HEK293T (cell line): ENCODE results near the gene TMSB4X.

Experiments
- CTCF ChIA-PET: fragments of 350-600 bp; formaldehyde crosslinking; extraction: SDS; loops from one replicate; lab custom pipeline; 2021; ENCODE audit warnings: antibody characterized with exemption, inconsistent platforms; lab: Yijun Ruan, JAX
- POLR2A ChIA-PET: fragments of 350-600 bp; formaldehyde crosslinking; extraction: SDS; loops from one replicate; lab custom pipeline; 2020; ENCODE audit warnings: antibody characterized with exemption, inconsistent platforms; lab: Yijun Ruan, JAX
- DNase-seq: peaks from one replicate; pipeline ENCODE4 v3.0.0; 2012; ENCODE audit warnings: mixed read lengths; ENCODE audit errors: extremely low spot score
- ARNT ChIP-seq: fragments of 450-650 bp; IDR thresholded peaks from 2 replicates; pipeline ENCODE4 v1.6.1; 2017; ENCODE audit warnings: mild to moderate bottlenecking
- BHLHE40 ChIP-seq: fragments of 450-650 bp; IDR thresholded peaks from 2 replicates; pipeline ENCODE4 v1.6.1; 2016; ENCODE audit warnings: mild to moderate bottlenecking, moderate library complexity, borderline replicate concordance
- CTBP1 ChIP-seq: fragments of 450-650 bp; IDR thresholded peaks from 2 replicates; pipeline ENCODE4 v1.6.1; 2016; ENCODE audit warnings: borderline replicate concordance
- ELF4 ChIP-seq: fragments of 450-650 bp; IDR thresholded peaks from 2 replicates; pipeline ENCODE4 v1.6.1; 2017; ENCODE audit warnings: antibody characterized with exemption
- FOXA1 ChIP-seq: fragments of 450-650 bp; IDR thresholded peaks from 2 replicates; pipeline ENCODE4 v1.6.1; 2016; ENCODE audit warnings: mild to moderate bottlenecking
- FOXK2 ChIP-seq: fragments of 450-650 bp; IDR thresholded peaks from 2 replicates; pipeline ENCODE4 v1.6.1; 2016; ENCODE audit warnings: mild to moderate bottlenecking
- FOXM1 ChIP-seq: fragments of 450-650 bp; IDR thresholded peaks from 2 replicates; pipeline ENCODE4 v1.6.1; 2017; ENCODE audit warnings: mild to moderate bottlenecking, borderline replicate concordance
- HDGF ChIP-seq: fragments of 450-650 bp; IDR thresholded peaks from 2 replicates; pipeline ENCODE4 v1.6.1; 2017; ENCODE audit warnings: antibody characterized with exemption, borderline replicate concordance
- L3MBTL2 ChIP-seq: fragments of 450-650 bp; conservative IDR thresholded peaks from 2 replicates; pipeline ENCODE4 v1.6.1; 2016; ENCODE audit warnings: mild to moderate bottlenecking
- LEF1 ChIP-seq: fragments of 450-650 bp; IDR thresholded peaks from 2 replicates; pipeline ENCODE4 v1.6.1; 2017; ENCODE audit warnings: mild to moderate bottlenecking, borderline replicate concordance
- NFRKB ChIP-seq: fragments of 450-650 bp; IDR thresholded peaks from 2 replicates; pipeline ENCODE4 v1.6.1; 2016; ENCODE audit warnings: mild to moderate bottlenecking, moderate library complexity
- PKNOX1 ChIP-seq: fragments of 450-650 bp; IDR thresholded peaks from 2 replicates; pipeline ENCODE4 v1.6.1; 2016
- SP1 ChIP-seq: fragments of 450-650 bp; IDR thresholded peaks from 2 replicates; pipeline ENCODE4 v1.6.1; 2017
- SUZ12 ChIP-seq: fragments of 450-650 bp; IDR thresholded peaks from 2 replicates; pipeline ENCODE4 v1.6.1; 2016; ENCODE audit warnings: mild to moderate bottlenecking
- TARDBP ChIP-seq: fragments of 450-650 bp; IDR thresholded peaks from 2 replicates; pipeline ENCODE4 v1.6.1; 2016
- ZNF384 ChIP-seq: fragments of 450-650 bp; IDR thresholded peaks from 2 replicates; pipeline ENCODE4 v1.6.1; 2016

TMSB4X gene

GRCh38 chrX:12985331-12985730 lies 10.4 kb downstream of the TMSB4X start:
- TF ChIP-seq FOXA1, result no peak
- TF ChIP-seq FOXK2, result no peak
- no peak for TF ChIP-seq SP1
- TF ChIP-seq ZNF384, result no peak
- no peak for TF ChIP-seq SUZ12
- TF ChIP-seq LEF1, result no peak
- TF ChIP-seq ARNT, result no peak
- TF ChIP-seq ELF4, result no peak
- no peak for TF ChIP-seq FOXM1
- TF ChIP-seq L3MBTL2, result no peak
- no peak for TF ChIP-seq BHLHE40
- no peak for TF ChIP-seq PKNOX1
- TF ChIP-seq NFRKB, result no peak
- TF ChIP-seq HDGF, result no peak
- TF ChIP-seq CTBP1, result no peak
- DNase-seq, result no peak
- POLR2A ChIA-PET, result no interaction called here
- CTCF ChIA-PET, result no interaction called here

GRCh38 chrX:12986164-12986779 lies 11.4 kb downstream of the TMSB4X start:
- ChIA-PET POLR2A (no interaction called here), CTCF (interaction anchor here (0.6 kb wide), 1 partner anchor 265 kb away, joined by 7 read pairs; no protein-coding TSS in a partner anchor)

GRCh38 chrX:12986886-12987285 lies 12.0 kb downstream of the TMSB4X start:
- ChIA-PET CTCF (no interaction called here), POLR2A (no interaction called here)
- TF ChIP-seq FOXA1 (no peak), BHLHE40 (no peak), PKNOX1 (no peak), CTBP1 (no peak), FOXM1 (no peak), LEF1 (no peak), SP1 (no peak), HDGF (no peak), L3MBTL2 (no peak), ZNF384 (no peak), SUZ12 (no peak), ELF4 (no peak), NFRKB (no peak), FOXK2 (no peak), ARNT (no peak), TARDBP (no peak)
- DNase-seq, result no peak

More at GRCh38 chrX:12986164-12986779, 11.4 kb downstream of the TMSB4X start:
- DNase-seq, result no peak
- TF ChIP-seq NFRKB (no peak), BHLHE40 (no peak), ARNT (no peak), FOXA1 (no peak), ELF4 (no peak), LEF1 (no peak), SUZ12 (no peak), PKNOX1 (no peak), L3MBTL2 (no peak), CTBP1 (no peak), HDGF (no peak), ZNF384 (no peak), FOXM1 (no peak)

GRCh38 chrX:12987340-12987739 lies 12.4 kb downstream of the TMSB4X start:
- TF ChIP-seq TARDBP, result no peak
- no peak for TF ChIP-seq NFRKB
- TF ChIP-seq BHLHE40, result no peak
- no peak for TF ChIP-seq L3MBTL2
- TF ChIP-seq HDGF, result no peak
- TF ChIP-seq PKNOX1, result no peak
- no peak for TF ChIP-seq FOXM1
- TF ChIP-seq LEF1, result no peak
- TF ChIP-seq FOXK2, result no peak
- no peak for TF ChIP-seq SP1
- no peak for TF ChIP-seq FOXA1
- no peak for TF ChIP-seq CTBP1
- no peak for TF ChIP-seq SUZ12
- TF ChIP-seq ELF4, result no peak
- no peak for TF ChIP-seq ARNT
- TF ChIP-seq ZNF384, result no peak
- DNase-seq, result no peak
- CTCF ChIA-PET, result no interaction called here
- POLR2A ChIA-PET, result no interaction called here

- POLR2A ChIA-PET, result no interaction called here
- TF ChIP-seq ZNF384 (no peak), SP1 (no peak), BHLHE40 (no peak), TARDBP (no peak), NFRKB (no peak), FOXM1 (no peak)
- CTCF ChIA-PET, result no interaction called here
- DNase-seq, result no peak
Observed at GRCh38 chrX:12987900-12988594, 13.1 kb downstream of the TMSB4X start.
